NCI-H1417 (cell line): ENCODE measurements around the gene SAMD8.
A peak's percentile ranks its signal among the peaks of the same experiment; 100 is the strongest.
"Not testable (repeated sequence)": the region's sequence is repeated elsewhere in the genome, so short reads cannot be mapped to it uniquely, and the experiment has no call there.

Experiments
- DNase-seq, 3 experiments: peaks; one replicate each; lab custom pipeline; 2025; lab: John Stamatoyannopoulos, UW

Gene SAMD8

DNA sequence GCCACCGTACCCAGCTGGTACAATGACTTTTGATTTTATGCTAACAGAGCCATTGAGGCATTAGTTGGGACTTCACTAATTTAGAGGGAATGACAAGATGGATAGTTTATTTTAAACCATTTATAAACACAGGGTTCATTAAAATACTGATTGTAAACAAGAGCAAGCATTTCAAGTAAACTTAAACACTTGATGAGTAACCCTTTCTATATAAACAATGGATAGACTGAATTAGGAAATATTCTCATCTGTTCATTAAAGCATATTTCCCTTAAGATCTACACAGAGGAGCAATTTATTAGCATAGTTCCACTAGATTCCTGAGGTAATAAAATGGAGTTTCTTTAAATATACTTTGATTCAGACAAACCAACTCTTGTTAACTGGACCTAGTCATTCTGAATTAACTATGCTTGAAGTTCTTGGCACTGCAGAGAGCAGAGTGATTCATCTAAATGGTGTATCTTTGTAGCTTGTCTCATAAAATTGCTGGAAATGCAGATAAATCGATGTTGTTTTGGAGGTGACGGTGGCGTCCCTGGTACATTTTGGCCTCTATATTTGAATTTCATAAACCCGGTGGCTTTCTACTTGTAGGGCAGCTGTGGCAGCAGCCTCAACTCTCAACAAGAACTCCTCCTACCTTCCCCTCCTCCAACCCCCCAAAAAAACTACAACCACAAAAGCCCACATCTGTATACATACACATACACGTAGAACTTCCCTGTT is 83.7 kb downstream of the SAMD8 start:
- no peak for DNase-seq

DNA sequence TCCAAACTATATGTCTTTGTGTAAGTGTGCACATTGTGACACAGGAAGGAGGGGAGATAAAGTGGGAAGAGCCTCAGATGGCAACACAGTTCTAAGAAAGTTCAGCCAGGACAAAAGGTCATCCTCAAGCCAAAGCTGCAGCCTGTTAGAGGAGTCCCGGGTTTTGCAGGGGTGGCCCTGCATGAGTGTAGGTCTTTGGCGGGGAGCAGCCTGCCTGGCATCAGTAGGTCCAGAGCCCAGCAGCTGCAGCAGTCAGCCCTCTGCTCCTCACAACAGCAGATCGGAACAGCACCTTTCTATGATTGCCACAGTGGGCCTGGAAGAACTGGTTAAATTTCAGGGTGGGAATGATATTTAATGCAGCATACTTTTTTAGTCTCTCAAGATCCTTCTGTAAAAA is 85.6 kb downstream of the SAMD8 start:
- DNase-seq = no peak

DNA sequence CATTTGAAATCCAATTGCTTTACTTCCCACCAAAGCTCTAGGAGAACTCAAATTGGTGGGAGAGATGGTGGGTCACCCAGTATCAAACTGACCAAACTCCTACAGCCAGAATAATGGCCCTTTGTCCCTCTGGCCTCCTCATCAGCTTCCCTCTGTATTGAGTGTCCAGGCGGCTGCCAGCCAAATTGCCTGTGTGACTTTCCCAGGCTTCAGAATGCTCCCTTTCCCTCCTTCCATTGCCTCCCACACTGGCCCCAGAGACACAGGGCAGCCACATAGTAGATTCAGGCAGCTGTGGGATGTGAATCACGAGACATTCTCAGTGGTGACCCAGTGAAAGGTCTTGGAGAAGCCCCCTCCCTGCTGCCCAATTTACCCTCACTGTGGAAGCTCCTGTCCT is 86.5 kb downstream of the SAMD8 start:
- DNase-seq = no peak

DNA sequence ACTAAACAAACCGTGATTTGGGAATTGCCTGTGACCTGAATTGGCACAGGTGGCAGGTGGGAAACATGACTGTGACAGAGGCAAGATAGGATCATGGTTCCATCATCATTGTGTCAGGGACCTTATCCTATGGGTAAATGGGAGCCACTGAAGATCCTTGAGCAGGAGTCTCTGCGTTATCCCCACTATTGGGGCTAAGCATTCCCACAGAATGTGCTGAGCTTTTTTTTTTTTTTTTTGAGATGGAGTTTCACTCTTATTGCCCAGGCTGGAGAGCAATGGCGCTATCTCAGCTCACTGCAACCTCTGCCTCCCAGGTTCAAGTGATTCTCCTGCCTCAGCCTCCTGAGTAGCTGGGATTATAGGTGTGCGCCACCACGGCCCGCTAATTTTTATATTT is 88.5 kb downstream of the SAMD8 start:
- DNase-seq = not testable (repeated sequence)

DNA sequence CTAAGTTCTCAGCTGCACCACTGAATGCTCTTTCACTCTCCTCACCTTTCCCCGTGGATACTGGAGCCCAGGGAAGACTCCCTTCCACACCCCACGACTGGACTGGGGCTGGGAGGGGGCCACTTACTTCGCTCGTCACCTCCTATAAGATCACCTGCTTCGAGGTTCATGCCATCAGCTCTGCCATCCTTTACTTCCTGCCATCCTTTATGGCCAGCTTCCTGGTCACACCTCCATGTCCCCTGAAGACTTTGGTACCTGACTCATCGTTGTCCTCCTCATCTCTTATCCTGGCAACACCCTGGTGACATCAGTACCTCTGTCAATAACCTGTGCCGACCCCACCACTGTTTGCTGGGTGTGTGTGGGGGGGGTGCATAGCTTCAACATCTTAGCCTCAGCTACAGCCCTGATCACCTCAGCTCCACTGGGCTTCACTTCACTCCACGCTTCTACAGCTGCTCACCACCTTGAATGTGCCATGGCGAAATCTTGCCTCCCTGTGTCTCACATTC is 90.4 kb downstream of the SAMD8 start:
- DNase-seq = no peak

DNA sequence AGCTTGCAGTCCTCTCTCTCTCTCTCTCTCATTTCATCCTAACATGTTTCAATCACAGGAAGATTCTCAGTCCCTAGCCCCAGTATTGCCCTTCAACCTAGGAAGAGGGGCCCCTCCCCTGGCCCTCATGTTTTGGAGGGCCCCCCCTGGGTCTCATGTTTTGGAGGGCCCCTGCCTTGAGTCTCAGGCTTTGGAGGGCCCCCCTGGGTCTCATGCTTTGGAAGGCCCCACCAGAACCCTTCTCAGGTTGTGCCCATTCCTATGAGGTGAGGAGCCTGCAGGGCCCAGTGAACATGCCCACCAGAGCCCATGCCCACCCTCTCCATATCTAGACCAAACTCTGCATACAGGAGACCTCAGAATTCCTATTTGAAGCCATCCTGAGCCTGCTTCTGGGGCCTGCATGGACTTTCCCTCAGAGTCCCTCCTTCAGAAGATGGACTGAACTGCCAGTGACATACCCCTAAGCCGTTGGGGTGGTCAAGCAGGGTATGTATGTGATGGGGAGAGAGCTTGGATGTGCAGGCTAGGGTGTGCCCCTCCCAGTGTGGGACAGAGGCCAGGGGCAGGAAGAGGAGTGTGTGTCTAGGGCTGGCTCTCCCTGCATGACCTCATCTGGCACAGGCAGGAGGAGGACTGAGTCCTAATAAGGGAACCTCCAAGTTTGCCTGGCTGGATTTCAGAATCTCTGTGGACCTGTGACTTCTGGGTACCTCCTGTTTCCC is 91.0 kb downstream of the SAMD8 start:
- DNase-seq = no peak

DNA sequence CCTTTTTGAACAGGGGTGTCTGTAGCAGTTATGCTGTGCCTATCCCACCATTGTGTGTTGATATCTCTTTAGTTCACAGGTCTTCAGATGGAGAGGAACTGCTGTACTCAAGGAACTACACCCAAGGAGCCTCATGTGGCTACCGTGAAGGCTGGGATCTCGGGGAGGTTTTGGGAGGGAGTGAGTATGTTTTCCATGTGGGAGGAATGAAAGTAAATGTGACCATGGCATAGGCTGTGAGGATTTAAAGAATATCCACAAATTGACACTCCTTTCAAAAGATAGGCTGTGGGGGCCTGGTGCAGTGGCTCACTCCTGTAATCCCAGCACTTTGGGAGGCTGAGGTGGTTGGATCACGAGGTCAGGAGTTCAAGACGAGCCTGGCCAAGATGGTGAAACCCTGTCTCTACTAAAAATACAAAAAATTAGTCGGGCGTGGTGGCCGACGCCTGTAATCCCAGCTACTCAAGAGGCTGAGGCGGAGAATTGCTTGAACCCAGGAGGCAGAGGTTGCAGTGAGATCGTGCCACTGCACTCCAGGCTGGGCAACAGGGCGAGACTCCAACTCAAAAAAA is 91.7 kb downstream of the SAMD8 start:
- DNase-seq = not testable (repeated sequence)

DNA sequence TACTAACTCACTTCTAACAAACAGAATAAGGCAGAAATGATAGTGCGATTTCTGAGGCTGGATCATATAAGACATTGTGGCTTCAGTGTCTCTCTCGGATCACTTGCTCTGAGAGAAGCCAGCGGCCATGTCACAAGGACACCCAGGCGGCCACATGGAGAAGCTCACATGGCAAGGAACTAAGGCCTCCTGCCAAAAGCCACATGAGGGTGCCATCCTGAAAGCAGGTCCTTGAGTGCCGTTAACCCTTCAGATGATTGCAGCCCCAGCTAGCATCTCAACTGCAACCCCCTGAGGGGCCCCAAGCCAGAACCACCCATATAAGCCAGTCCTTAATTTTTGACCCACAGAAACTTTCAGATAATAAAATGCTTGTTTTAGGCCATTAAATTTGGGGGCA is 92.3 kb downstream of the SAMD8 start:
- DNase-seq = no peak

DNA sequence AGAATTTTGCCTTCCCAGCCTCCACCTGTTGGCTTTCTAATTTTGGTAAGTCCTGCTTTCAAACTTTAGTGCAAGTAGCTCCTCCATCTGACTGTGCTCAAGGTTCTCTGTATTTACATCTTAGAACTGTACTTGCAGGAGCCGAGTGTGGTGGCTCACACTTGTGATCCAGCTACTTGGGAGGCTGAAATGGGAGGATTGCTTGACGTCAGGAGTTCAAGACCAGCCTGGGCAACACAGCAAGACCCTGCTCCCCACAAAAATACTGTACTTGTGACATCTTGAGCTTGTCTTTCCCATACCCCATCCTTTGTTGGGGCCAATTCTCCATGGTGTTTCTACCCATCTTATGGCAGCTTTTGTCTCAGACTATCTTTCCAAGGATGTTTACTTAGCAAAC is 94.5 kb downstream of the SAMD8 start:
- no peak for DNase-seq

DNA sequence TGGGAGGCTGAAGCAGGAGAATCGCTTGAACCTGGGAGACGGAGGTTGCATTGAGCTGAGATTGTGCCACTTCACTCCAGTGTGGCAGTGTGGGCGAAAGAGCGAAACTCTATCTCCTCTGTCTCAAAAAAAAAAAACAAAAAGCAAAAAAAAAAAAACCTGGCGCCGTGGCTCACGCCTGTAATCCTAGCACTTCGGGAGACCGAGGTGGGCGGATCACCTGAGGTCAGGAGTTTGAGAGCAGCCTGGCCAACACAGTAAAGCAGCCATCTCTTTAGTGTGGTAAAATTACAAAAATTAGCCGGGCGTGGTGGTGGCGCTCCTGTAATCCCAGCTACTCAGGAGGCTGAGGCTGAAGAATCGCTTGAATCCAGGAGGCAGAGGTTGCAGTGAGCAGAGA is 95.2 kb downstream of the SAMD8 start:
- DNase-seq = not testable (repeated sequence)

DNA sequence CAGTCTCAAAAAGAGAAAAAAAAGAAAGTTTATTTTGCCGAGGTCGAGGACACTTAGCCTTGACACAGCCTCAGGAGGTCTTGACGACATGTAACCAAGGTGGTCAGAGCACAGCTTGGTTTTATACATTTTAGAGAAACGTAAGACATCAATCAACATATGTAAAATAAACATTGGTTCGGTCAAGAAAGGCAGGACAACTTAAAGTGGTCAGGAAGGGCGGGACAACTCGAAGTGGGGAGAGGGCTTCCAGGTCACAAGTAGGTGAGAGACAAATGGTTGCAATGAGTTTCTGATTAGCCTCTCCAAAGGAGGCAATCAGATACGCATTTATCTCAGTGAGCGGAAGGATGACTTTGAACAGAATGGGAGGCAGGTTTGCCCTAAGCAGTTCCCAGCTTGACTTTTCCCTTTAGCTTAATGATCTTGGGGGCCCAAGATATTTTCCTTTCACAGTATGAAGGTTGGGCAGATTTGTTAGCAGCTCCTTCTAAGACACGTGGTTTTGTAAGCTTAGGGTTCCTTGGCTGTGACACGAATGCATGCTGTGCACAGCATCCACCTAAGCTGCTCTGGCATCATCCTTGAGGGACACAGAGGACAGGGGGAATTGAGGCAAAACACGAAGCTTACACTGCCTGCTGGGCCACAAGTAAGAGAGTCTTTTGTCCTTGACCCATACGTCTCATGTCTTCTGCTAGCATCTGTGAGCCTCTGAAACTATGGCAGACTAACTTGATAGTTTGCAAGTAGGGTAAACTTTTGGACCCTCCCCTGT is 95.8 kb downstream of the SAMD8 start:
- DNase-seq = no peak

DNA sequence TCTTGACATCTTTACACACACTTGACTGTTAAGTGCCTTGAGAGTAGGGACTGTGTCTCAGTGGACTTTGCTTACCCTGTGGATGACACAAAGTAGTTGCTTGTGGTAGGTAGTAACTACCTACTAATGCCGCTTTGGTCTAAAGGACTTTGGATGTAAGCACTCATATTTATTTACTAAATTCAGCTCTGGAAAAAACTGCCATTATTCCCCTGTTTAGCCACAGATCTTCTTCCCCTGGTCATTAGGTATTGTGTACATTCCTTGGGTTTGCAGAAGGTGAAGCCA is 96.3 kb downstream of the SAMD8 start:
- DNase-seq = no peak

DNA sequence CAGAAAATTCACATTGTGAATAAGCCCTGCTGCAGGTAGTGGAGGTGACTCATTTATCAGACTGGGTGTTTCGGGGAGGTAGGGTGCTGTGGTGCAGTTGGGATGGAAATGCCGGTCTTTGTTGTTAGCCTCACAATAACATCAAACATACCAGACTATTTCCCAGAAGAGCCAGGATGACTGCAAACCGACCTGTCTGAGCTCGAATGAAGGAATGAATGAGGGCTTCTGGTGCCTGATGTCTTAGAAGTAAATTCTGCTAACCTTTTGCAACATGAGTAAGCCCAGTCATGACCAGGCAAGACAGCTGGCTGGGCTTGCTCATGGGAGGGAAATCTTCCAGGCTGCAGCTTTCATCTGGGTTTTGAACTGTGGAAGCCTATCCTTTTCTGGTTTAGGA is 96.7 kb downstream of the SAMD8 start:
- no peak for DNase-seq

DNA sequence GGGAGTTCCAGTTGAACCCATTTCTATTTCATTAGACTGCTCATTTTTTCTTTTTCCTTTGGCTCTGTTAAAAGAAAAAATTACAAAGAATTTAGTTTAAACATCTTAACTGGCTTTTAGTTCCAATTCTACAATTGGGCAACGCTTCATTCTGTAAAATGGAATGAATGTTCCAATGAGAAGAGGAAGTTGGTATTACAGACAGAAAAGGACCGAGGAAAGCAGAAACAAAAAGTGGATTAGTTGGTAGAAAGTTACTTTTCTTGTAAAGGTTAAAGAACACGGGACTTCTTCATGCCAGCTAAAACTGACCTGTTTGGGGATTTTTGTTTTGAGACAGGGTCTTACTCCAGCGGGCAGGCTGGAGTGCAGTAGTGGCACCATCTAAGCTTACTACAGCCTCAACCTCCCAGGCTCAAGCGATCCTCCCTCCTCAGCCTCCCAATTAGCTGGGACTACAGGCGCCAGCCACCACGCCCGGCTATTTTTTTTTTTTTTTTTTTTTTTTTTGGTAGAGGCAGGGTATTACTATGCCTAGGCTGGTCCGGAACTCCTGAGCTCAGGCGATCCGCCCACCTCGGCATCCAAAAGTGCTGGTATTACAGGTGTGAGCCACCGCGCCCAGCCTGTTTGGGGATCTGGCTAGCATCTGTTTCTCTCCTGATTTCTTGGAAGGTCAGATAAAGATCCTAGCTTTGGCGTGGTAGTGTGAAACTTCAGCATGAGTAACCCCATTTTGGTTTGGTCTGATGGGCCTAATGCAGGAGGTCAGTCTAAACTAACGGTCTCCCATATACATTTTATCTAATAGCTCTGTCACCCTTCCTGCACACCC is 97.8 kb downstream of the SAMD8 start:
- peak in 1 of 3 experiments; percentile 44 for DNase-seq

DNA sequence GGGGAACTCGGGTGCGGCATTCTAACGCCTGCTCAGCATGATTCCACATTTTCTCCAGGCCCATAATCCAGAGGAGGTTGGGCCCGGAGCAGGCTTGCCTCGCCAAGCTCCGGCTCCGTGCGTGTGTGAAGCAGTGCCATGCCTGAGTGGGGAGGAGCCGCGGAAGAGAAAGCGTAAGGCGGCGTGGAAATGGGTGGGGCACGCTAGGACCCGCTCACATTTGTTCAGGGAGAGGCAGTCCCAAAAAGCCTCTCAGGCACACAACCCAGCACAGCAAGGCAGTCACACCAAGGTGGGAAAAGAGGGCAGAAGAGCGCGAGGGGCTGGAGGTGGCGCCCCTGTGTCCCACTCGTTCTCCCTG is 98.4 kb downstream of the SAMD8 start:
- peak in 2 of 3 experiments; percentile 36 to 86 for DNase-seq

DNA sequence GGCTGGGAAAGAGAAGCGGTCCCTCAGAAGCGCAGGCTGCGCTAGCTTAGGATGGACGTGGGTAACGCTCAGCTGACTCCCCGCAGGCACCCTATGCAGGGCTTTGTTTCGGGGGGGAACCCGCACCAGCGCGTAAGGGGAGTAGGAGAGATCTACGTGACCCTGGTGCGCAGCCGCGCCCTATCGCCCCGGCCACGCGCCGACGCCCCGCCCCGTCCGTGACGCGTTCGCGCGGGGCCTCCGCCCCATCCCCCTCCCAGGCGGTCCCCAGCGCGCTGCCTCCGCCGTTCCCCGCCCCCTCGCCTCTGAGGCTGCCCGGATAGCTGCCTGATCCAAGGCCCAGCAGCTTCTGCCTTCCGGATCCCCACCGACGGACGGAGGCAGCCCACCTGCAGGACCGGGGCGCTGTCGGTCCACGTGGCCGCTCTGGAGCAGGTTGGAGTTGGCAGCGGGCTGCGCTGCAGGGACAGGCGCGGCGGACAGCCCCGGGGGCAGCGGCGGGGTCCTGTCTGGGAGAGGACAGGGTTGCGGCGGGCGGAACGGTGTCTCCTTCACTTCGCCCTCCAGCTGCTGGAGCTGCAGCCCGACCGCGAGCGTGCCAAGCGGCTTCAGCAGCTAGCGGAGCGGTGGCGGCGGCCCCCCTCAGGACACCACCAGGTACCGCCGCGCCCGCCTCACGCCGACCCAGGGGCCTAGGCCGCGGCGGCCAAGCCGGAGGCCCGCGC is 99.0 kb downstream of the SAMD8 start, which contains the start of gene VDAC2:
Gene VDAC2 (plus strand): TSS at position 515 of the 725 bp plus-strand sequence. CDS start 363 bp downstream, outside the sequence.
- peak; percentile 86 to 93 (median 90) for DNase-seq

DNA sequence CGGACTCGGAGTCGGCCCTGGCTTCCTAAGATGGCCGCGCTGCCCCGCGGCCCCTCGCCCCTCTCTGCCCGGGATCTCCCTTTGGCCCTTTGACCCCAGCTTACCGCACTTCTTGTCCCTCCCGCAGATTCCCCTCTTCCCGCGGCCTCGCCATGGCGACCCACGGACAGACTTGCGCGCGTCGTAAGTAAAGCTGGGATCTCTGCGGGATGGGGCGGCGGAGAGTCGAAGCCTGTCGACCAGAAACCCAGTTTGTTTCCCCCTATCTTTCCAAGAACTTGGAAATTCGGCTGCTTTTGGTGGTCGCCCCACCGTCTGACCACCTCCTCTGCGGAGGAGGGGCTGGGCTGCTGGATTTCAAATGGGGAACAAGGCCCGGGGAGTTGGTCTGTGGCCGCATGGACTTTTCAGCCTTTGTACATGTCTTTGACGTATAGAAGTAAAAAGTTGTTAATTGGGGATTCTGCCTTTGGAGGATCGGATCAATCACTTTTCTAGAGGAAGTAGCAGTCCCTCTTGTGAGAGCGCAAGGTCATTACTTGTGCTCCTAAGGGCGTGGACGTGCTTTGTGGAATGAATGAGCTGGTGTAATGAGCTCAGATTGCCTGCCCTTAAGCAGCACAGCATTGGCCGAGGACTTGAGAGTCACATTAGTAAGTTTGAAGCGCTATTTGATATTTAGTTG is 99.7 kb downstream of the SAMD8 start:
- DNase-seq = peak in 2 of 3 experiments; percentile 18 to 31

DNA sequence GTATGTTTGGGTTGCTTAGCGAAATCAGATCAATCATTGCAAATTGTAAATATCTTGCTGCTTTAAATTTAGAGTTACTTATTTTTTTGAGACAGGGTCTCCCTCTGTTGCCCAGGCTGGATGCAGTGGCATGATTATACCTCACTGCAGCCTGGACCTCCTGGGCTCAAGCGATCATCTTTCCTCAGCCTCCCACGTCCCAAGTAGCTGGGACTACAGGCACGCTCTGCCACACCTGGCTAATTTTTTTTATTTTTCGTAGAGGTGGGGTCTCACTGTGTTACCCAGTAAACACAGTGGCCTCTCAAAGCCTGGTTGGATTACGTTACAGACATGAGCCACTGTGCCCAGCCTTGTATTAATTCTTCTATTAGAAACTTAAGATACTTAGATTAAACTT is 100.9 kb downstream of the SAMD8 start:
- DNase-seq = no peak

DNA sequence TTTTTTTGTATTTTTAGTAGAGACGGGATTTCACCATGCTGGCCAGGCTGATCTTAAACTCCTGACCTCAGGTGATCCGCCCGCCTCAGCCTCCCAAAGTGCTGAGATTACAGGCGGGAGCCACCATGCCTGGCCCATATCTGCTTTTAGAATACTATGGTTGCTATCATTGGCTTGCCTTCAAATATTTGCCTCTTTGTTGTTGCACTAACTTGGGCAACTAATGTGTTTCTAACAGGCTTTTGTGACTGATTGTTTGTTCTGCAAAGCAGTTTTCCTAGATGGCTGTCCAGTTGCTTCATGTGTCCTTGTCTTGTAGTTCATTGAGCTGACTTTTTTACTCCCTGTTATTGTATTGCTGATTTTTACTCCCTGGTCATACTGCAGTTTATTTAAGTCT is 108.8 kb downstream of the SAMD8 start:
- no peak for DNase-seq

DNA sequence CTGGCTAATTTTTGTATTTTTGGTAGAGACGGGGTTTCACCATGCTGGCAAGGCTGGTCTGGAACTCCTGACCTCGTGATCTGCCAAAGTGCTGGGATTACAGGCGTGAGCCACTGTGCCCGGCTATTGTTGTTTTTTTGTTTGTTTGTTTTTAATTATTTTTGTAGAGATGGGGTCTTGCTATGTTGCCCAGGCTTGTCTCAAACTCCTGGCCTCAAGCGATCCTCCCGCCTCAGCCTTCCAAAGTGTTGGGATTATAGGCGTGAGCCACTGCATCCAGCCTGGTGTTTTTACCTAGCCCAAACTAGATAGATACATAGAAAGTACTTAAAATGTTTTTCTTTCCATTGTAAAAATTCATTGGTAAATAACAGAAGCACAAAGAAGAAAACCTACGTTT is 110.0 kb downstream of the SAMD8 start:
- not testable (repeated sequence) for DNase-seq
